Natural killer cell (primary cell): Measurements from ENCODE around the gene ANKRD31. TPM values are rescaled to one million over a fixed set of nuclear protein-coding genes. Genes with fewer than 3 reads are reported as not detected.

Experiments
- ATAC-seq, 3 donors: fragments of 150-1000 bp in 2 of 3; fragments of 200-7000 bp in 1 of 3; cut with Tn5 transposase; 1 replicate in 1 of 3; 2 replicates in 2 of 3; pipeline ENCODE4 v1.10.0; 2021; ENCODE audit warnings: mild to moderate bottlenecking in 2 of 3, moderate library complexity in 2 of 3
- DNase-seq, 2 donors: peaks; one replicate each; pipeline versions ENCODE4 v3.0.0 to v3.0.0-alpha.2; 2013 to 2021; ENCODE audit warnings: mixed read lengths in 1 of 2
- H3K27ac ChIP-seq: one replicate; pipeline ENCODE4 v1.5.1; 2013; ENCODE audit warnings: mild to moderate bottlenecking, low read length
- H3K27me3 ChIP-seq: one replicate; pipeline ENCODE4 v1.6.1; 2013; ENCODE audit warnings: low read length; ENCODE audit not compliant: control insufficient read depth, insufficient read depth
- H3K36me3 ChIP-seq: one replicate; pipeline ENCODE4 v1.6.1; 2013; ENCODE audit warnings: low read length; ENCODE audit not compliant: control insufficient read depth, insufficient read depth
- H3K4me1 ChIP-seq: one replicate; pipeline ENCODE4 v1.6.1; 2013; ENCODE audit warnings: low read length; ENCODE audit not compliant: control insufficient read depth, insufficient read depth
- H3K4me3 ChIP-seq: one replicate; pipeline ENCODE4 v1.5.1; 2013; ENCODE audit warnings: low read length
- H3K9me3 ChIP-seq: one replicate; pipeline ENCODE4 v1.6.1; 2013; ENCODE audit warnings: low read length; ENCODE audit not compliant: control insufficient read depth, insufficient read depth
- H3K27ac Mint-ChIP-seq, 2 donors: one replicate each; pipeline ENCODE4 v1.8.0; 2022; ENCODE audit warnings: mild to moderate bottlenecking in 2 of 2, mixed read lengths in 2 of 2, moderate library complexity in 1 of 2
- H3K27me3 Mint-ChIP-seq, 2 donors: one replicate each; pipeline ENCODE4 v1.8.0; 2022; ENCODE audit warnings: low read depth in 2 of 2, mixed read lengths in 2 of 2
- H3K36me3 Mint-ChIP-seq: one replicate; pipeline ENCODE4 v1.8.0; 2022; ENCODE audit warnings: mixed read lengths
- H3K4me1 Mint-ChIP-seq, 2 donors: one replicate each; pipeline ENCODE4 v1.8.0; 2022; ENCODE audit warnings: mixed read lengths in 2 of 2
- H3K4me3 Mint-ChIP-seq: one replicate; pipeline ENCODE4 v1.8.0; 2022; ENCODE audit warnings: mild to moderate bottlenecking, moderate library complexity, mixed read lengths
- H3K9me3 Mint-ChIP-seq, 2 donors: one replicate each; pipeline ENCODE4 v1.8.0; 2022; ENCODE audit warnings: mixed read lengths in 2 of 2
- CTCF ChIP-seq: fragments of 200-600 bp; IDR thresholded peaks from one replicate; pipeline ENCODE4 v1.8.0; 2022; ENCODE audit warnings: antibody characterized with exemption
- WGBS: methylation state at CpG from one replicate; pipeline ENCODE4 v1.1.7; 2013; ENCODE audit warnings: missing lambda C conversion rate; ENCODE audit not compliant: insufficient coverage; 5-methylcytosine and 5-hydroxymethylcytosine counted together
- intact Hi-C: fragments of 100-400 bp; cut with micrococcal nuclease; formaldehyde crosslinking; loops from one replicate; pipeline ENCODE4 v1.14.2; 2022
- total RNA-seq, 4 donors: library from RNA; stranded (reverse); fragments of 120-200 nt in 1 of 4; gene quantifications; one replicate each; pipeline versions ENCODE4 v1.2.3 to v1.2.4, GENCODE V29; 2013 to 2022

ANKRD31 gene
- total RNA-seq, 3 donors from 2014 or later (not counting 1 experiment from before 2014, with no cell fraction given) = 0.09 to 0.15 (median 0.12) TPM

GRCh38 chr5:75062925-75063531 is 173.7 kb downstream of the ANKRD31 start:
- H3K27ac ChIP-seq = no peak overlapping the region
- H3K27me3 ChIP-seq = peaks cover 3% of the 10 kb centered on the region
- Mint-ChIP-seq H3K4me3 (no peak overlapping the region), H3K27me3 (peaks cover 8 to 14% of the 10 kb centered on the region in 2 donors), H3K36me3 (no peaks in the 10 kb centered on the region), H3K27ac (no peak overlapping the region), H3K9me3 (no peaks in the 10 kb centered on the region), H3K4me1 (no peaks in the 10 kb centered on the region)
- intact Hi-C loops = no loop called here
- H3K36me3 ChIP-seq = no peaks in the 10 kb centered on the region
- H3K9me3 ChIP-seq = no peaks in the 10 kb centered on the region
- H3K4me1 ChIP-seq = no peaks in the 10 kb centered on the region
- DNase-seq (peak in 1 of 2 donors; percentile 4), ATAC-seq (no peak)
- no peak overlapping the region for H3K4me3 ChIP-seq
- TF ChIP-seq CTCF = no peak
- 70% methylated on average over 1 of the region's 2 CpGs for WGBS

GRCh38 chr5:75059912-75060545 is 176.6 kb downstream of the ANKRD31 start:
- no peak overlapping the region for H3K4me3 Mint-ChIP-seq
- Histone ChIP-seq H3K27ac (no peak overlapping the region), H3K9me3 (no peaks in the 10 kb centered on the region), H3K4me1 (no peaks in the 10 kb centered on the region), H3K36me3 (no peaks in the 10 kb centered on the region), H3K4me3 (no peak overlapping the region), H3K27me3 (peaks cover 3% of the 10 kb centered on the region)
- H3K27me3 Mint-ChIP-seq = peaks cover 17 to 34% of the 10 kb centered on the region in 2 donors
- peak in 1 of 2 donors; percentile 87 for DNase-seq
- H3K27ac Mint-ChIP-seq = no peak overlapping the region
- H3K4me1 Mint-ChIP-seq = no peaks in the 10 kb centered on the region
- H3K9me3 Mint-ChIP-seq = no peaks in the 10 kb centered on the region
- peak in 1 of 3 donors; percentile 50 for ATAC-seq
- 33% methylated on average over 3 of the region's 4 CpGs for WGBS
- no peak for TF ChIP-seq CTCF
- intact Hi-C loops = no loop called here
- H3K36me3 Mint-ChIP-seq = no peaks in the 10 kb centered on the region

GRCh38 chr5:75058986-75059535 is 177.6 kb downstream of the ANKRD31 start:
- no peak overlapping the region for H3K27ac Mint-ChIP-seq
- intact Hi-C loops = no loop called here
- H3K4me3 Mint-ChIP-seq = no peak overlapping the region
- TF ChIP-seq CTCF = no peak
- Histone ChIP-seq H3K4me1 (peaks cover 5% of the 10 kb centered on the region), H3K27ac (no peak overlapping the region), H3K4me3 (no peak overlapping the region), H3K36me3 (no peaks in the 10 kb centered on the region), H3K9me3 (no peaks in the 10 kb centered on the region), H3K27me3 (peaks cover 8% of the 10 kb centered on the region)
- peaks cover 0 to 2% of the 10 kb centered on the region in 2 donors for H3K4me1 Mint-ChIP-seq
- WGBS = 96% methylated on average over 2 of the region's 3 CpGs
- peaks cover 23 to 39% of the 10 kb centered on the region in 2 donors for H3K27me3 Mint-ChIP-seq
- no peaks in the 10 kb centered on the region for H3K9me3 Mint-ChIP-seq
- no peak for ATAC-seq
- no peak for DNase-seq
- no peaks in the 10 kb centered on the region for H3K36me3 Mint-ChIP-seq
